Spleen (tissue), 7 donors: ENCODE data around the gene RAB43.

Source experiments
- CTCF ChIP-seq, 11 experiments: fragments of 200-600 bp in 7 of 11; fragments of 450-650 bp in 4 of 11; sonication (generic) in 4 of 11; IDR thresholded peaks in 8 of 11; conservative IDR thresholded peaks in 3 of 11; 1 replicate in 7 of 11; 2 replicates in 4 of 11; pipeline versions ENCODE4 v1.4.0 to v1.8.0; 2016 to 2021; ENCODE audit warnings: antibody characterized with exemption in 11 of 11, inconsistent platforms in 4 of 11, mild to moderate bottlenecking in 1 of 11
- POLR2A ChIP-seq, 3 donors: fragments of 450-650 bp; IDR thresholded peaks; one replicate each; pipeline ENCODE4 v1.5.1; 2017; ENCODE audit warnings: antibody characterized with exemption in 3 of 3, mild to moderate bottlenecking in 1 of 3
- POLR2AphosphoS5 ChIP-seq, 3 donors: sonication (generic); formaldehyde crosslinking; IDR thresholded peaks; one replicate each; pipeline ENCODE4 v1.5.1; 2017; ENCODE audit warnings: antibody characterized with exemption in 3 of 3
- donor health status: DM: no; HTN: no; CAD: no; lungs with moderate emphysema.
- donor health status: DM: no; HTN: no; CAD: no.
- donor health status: DM: no; HTN: no; CAD: no.

- TF ChIP-seq CTCF (IDR thresholded peaks at IDR 0.05 in 8 of 11, conservative IDR thresholded peaks at IDR 0.05 in 3 of 11) (no peak), POLR2AphosphoS5 (IDR thresholded peaks at IDR 0.05) (no peak), POLR2A (IDR thresholded peaks at IDR 0.05) (no peak)
These were observed 15.3 kb downstream of the RAB43 start for GRCh38 chr3:129106320-129106719.
